T-helper 9 cell (primary cell): ENCODE measurements around the gene IL4R.
"Not testable (repeated sequence)": the region's sequence is repeated elsewhere in the genome, so short reads cannot be mapped to it uniquely, and the experiment has no call there.

ENCODE experiments used
- DNase-seq: peaks from one replicate; pipeline ENCODE4 v3.0.0-alpha.2; 2020

IL4R gene

GRCh38 chr16:27406511-27407128 is 92.8 kb downstream of the IL4R start:
- DNase-seq = no peak

- no peak for DNase-seq
Observed at GRCh38 chr16:27407133-27407532, 93.4 kb downstream of the IL4R start.

DNA sequence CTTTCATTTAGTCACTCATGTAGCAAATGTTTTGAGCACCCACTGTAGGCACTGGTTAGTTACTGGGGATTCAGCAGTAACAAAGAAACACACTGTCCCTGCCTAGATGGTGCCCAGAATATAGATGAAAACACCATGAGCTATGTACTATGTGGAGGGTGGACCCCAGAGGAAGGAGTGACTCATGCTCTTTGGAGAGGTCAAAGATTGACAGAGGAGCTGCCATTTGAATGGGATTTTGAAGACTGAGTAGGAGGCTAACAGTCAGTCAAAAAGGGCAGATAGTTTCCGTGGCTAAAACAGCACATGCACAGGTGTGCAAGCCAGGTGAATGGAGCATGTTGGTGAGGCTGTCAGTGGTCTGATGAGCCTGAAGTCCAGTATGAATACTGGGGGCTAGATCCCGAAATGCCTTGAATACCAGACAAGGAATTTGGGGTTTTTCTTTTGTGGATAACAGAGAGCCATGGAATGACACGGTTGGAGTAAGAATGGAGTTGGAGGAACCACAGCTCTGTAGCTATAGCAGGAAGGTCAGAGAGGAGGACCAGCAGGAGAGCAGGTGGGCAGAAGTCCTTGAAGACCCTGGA is 94.3 kb downstream of the IL4R start:
- no peak for DNase-seq

GRCh38 chr16:27408602-27409031 is 94.8 kb downstream of the IL4R start:
- no peak for DNase-seq

DNA sequence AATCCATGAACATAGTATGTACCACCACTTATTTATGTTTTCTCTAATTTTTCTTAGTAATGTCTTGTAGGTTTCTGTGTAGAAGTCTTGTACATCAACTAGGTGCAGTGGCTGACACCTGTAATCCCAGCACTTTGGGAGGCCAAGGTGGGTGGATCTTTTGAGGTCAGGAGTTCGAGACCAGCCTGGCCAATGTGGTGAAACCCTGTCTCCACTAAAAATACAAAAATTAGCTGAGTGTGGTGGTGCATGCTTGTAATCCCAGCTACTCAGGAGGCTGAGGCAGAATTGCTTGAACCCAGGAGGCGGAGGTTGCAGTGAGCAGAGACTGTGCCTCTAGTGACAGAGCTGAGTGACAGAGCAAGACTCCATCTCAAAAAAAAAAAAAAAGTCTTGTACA is 96.2 kb downstream of the IL4R start:
- DNase-seq = not testable (repeated sequence)

DNA sequence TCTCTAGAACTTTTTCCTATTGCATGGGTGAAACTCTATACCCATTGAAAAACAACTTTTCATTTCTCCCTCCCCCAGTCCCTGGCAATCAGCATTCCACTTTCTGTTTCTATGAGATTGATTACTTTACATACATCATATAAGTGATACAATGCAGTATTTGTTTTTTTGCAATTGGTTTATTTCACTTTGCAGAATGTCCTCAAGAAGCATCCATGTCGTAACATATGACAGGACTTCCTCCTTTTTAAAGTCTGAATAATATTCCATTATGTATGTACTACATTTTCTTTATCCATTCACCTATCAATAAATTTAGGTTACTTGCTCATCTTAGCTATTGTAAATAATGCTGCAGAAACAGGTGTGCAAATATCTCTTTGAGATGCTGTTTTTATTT is 97.0 kb downstream of the IL4R start:
- no peak for DNase-seq

DNA sequence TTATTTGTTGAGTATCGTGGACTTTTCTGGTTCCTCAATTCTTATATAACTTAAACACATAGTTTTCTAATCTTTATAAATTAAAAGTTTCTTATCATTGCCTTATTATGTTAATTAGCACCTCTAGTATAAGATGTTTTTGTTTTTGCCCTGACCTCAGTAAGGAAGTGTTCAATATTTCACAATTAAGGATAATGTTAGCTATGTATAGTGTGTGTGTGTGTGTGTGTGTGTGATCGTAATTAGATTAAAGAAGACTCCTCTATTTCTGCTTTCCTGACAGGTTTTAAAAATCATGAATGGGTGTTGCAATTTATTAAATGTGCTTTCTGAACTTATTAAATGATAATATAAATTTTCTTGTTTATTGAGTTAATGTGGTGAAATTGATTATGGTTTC is 100.2 kb downstream of the IL4R start:
- DNase-seq = no peak
